Muscle layer of duodenum (tissue), 2 donors: ENCODE measurements around the gene ANKDD1A.

ENCODE experiments used
- H3K27ac ChIP-seq: one replicate; pipeline ENCODE4 v1.7.0; 2013; ENCODE audit warnings: mild to moderate bottlenecking, low read length
- H3K27me3 ChIP-seq: one replicate; pipeline ENCODE4 v1.7.0; 2013; ENCODE audit warnings: low read depth, mild to moderate bottlenecking, control low read depth, low read length
- H3K36me3 ChIP-seq, 2 donors: one replicate each; pipeline ENCODE4 v1.7.0; 2013; ENCODE audit warnings: low read length in 2 of 2, control low read depth in 1 of 2, mild to moderate bottlenecking in 1 of 2; ENCODE audit not compliant: insufficient read depth in 2 of 2, control insufficient read depth in 1 of 2
- H3K4me1 ChIP-seq, 2 donors: one replicate each; pipeline ENCODE4 v1.7.0; 2013; ENCODE audit warnings: low read length in 2 of 2, mild to moderate bottlenecking in 2 of 2, control low read depth in 1 of 2, moderate library complexity in 1 of 2; ENCODE audit not compliant: insufficient read depth in 2 of 2, control insufficient read depth in 1 of 2
- H3K4me3 ChIP-seq, 2 donors: one replicate each; pipeline ENCODE4 v1.7.0; 2013; ENCODE audit warnings: low read length in 2 of 2, low read depth in 1 of 2, mild to moderate bottlenecking in 1 of 2
- H3K9me3 ChIP-seq, 2 donors: one replicate each; pipeline ENCODE4 v1.7.0; 2013; ENCODE audit warnings: low read length in 2 of 2, control low read depth in 1 of 2, mild to moderate bottlenecking in 1 of 2; ENCODE audit not compliant: control insufficient read depth in 1 of 2
- donor health status: healthy.

The ANKDD1A gene

GRCh38 chr15:64896371-64897069, 15.2 kb upstream of the ANKDD1A start:
- Histone ChIP-seq H3K4me3 (no peak overlapping the region), H3K9me3 (peaks cover 0 to 6% of the 10 kb centered on the region in 2 donors), H3K4me1 (peaks cover 18 to 38% of the 10 kb centered on the region in 2 donors), H3K27me3 (no peaks in the 10 kb centered on the region), H3K36me3 (peaks cover 0 to 4% of the 10 kb centered on the region in 2 donors), H3K27ac (peak overlapping the region; percentile 72)

- Histone ChIP-seq H3K4me1 (peaks cover 18 to 33% of the 10 kb centered on the region in 2 donors), H3K27me3 (no peaks in the 10 kb centered on the region), H3K9me3 (peaks cover 0 to 6% of the 10 kb centered on the region in 2 donors), H3K36me3 (peaks cover 0 to 4% of the 10 kb centered on the region in 2 donors), H3K27ac (peak overlapping the region; percentile 72), H3K4me3 (no peak overlapping the region)
Measured at GRCh38 chr15:64897345-64897985, 14.2 kb upstream of the ANKDD1A start.

GRCh38 chr15:64898406-64898805, 13.3 kb upstream of the ANKDD1A start:
- no peaks in the 10 kb centered on the region for H3K27me3 ChIP-seq
- peaks cover 18 to 30% of the 10 kb centered on the region in 2 donors for H3K4me1 ChIP-seq
- H3K36me3 ChIP-seq = peaks cover 0 to 4% of the 10 kb centered on the region in 2 donors
- H3K27ac ChIP-seq = peak overlapping the region; percentile 72
- no peak overlapping the region for H3K4me3 ChIP-seq
- peaks cover 0 to 6% of the 10 kb centered on the region in 2 donors for H3K9me3 ChIP-seq

- Histone ChIP-seq H3K4me3 (no peak overlapping the region), H3K4me1 (peaks cover 11 to 14% of the 10 kb centered on the region in 2 donors), H3K27ac (no peak overlapping the region)
Measured at GRCh38 chr15:64901141-64901540, 10.6 kb upstream of the ANKDD1A start.

GRCh38 chr15:64901914-64902313, 9.8 kb upstream of the ANKDD1A start:
- Histone ChIP-seq H3K27ac (no peak overlapping the region), H3K36me3 (peaks cover 0 to 4% of the 10 kb centered on the region in 2 donors), H3K27me3 (no peaks in the 10 kb centered on the region), H3K9me3 (peaks cover 0 to 6% of the 10 kb centered on the region in 2 donors), H3K4me1 (peaks cover 9 to 12% of the 10 kb centered on the region in 2 donors), H3K4me3 (no peak overlapping the region)

More at GRCh38 chr15:64901141-64901540, 10.6 kb upstream of the ANKDD1A start:
- H3K36me3 ChIP-seq = peaks cover 0 to 4% of the 10 kb centered on the region in 2 donors
- peaks cover 0 to 6% of the 10 kb centered on the region in 2 donors for H3K9me3 ChIP-seq
- H3K27me3 ChIP-seq = no peaks in the 10 kb centered on the region

GRCh38 chr15:64902863-64903262, 8.8 kb upstream of the ANKDD1A start:
- H3K4me1 ChIP-seq = peaks cover 2% of the 10 kb centered on the region in 2 donors
- H3K9me3 ChIP-seq = peaks cover 0 to 6% of the 10 kb centered on the region in 2 donors
- no peak overlapping the region for H3K27ac ChIP-seq
- H3K27me3 ChIP-seq = no peaks in the 10 kb centered on the region
- peaks cover 0 to 4% of the 10 kb centered on the region in 2 donors for H3K36me3 ChIP-seq
- no peak overlapping the region for H3K4me3 ChIP-seq

GRCh38 chr15:64903326-64903950, 8.3 kb upstream of the ANKDD1A start:
- no peaks in the 10 kb centered on the region for H3K27me3 ChIP-seq
- no peak overlapping the region for H3K4me3 ChIP-seq
- H3K9me3 ChIP-seq = peaks cover 0 to 6% of the 10 kb centered on the region in 2 donors
- H3K27ac ChIP-seq = no peak overlapping the region
- H3K36me3 ChIP-seq = peaks cover 0 to 4% of the 10 kb centered on the region in 2 donors
- H3K4me1 ChIP-seq = no peaks in the 10 kb centered on the region

GRCh38 chr15:64904189-64904588, 7.5 kb upstream of the ANKDD1A start:
- Histone ChIP-seq H3K9me3 (peaks cover 0 to 6% of the 10 kb centered on the region in 2 donors), H3K4me1 (no peaks in the 10 kb centered on the region), H3K4me3 (no peak overlapping the region), H3K27ac (no peak overlapping the region), H3K27me3 (no peaks in the 10 kb centered on the region), H3K36me3 (peaks cover 0 to 4% of the 10 kb centered on the region in 2 donors)

GRCh38 chr15:64905119-64905831, 6.4 kb upstream of the ANKDD1A start:
- H3K27ac ChIP-seq = no peak overlapping the region

GRCh38 chr15:64905941-64906340, 5.8 kb upstream of the ANKDD1A start:
- peaks cover 0 to 2% of the 10 kb centered on the region in 2 donors for H3K4me1 ChIP-seq
- H3K9me3 ChIP-seq = peaks cover 0 to 2% of the 10 kb centered on the region in 2 donors
- peaks cover 0 to 2% of the 10 kb centered on the region in 2 donors for H3K36me3 ChIP-seq
- no peak overlapping the region for H3K27ac ChIP-seq
- H3K27me3 ChIP-seq = no peaks in the 10 kb centered on the region
- H3K4me3 ChIP-seq = peak overlapping the region in 1 of 2 donors; percentile 62

More at GRCh38 chr15:64905119-64905831, 6.4 kb upstream of the ANKDD1A start:
- peak overlapping the region; percentile 53 to 62 for H3K4me3 ChIP-seq
- H3K27me3 ChIP-seq = no peaks in the 10 kb centered on the region
- peaks cover 0 to 4% of the 10 kb centered on the region in 2 donors for H3K36me3 ChIP-seq
- peaks cover 0 to 6% of the 10 kb centered on the region in 2 donors for H3K9me3 ChIP-seq
- no peaks in the 10 kb centered on the region for H3K4me1 ChIP-seq
